Mammary epithelial cell (primary cell): ENCODE measurements around the gene UGT1A1.

Source experiments
- EZH2 ChIP-seq: IDR thresholded peaks from 2 replicates; pipeline ENCODE4 v1.6.1; 2012; ENCODE audit warnings: low read length, inconsistent platforms, borderline replicate concordance
- TF ChIP-seq, protein P1 (sequence below), 2 donors: IDR thresholded peaks in 1 of 2; conservative IDR thresholded peaks in 1 of 2; 2 replicates each; pipeline ENCODE4 v1.5.1; 2011 to 2012; ENCODE audit warnings: inconsistent platforms in 2 of 2, low read length in 2 of 2, mild to moderate bottlenecking in 2 of 2, control low read depth in 1 of 2, low read depth in 1 of 2; ENCODE audit not compliant: insufficient read depth in 1 of 2; ENCODE audit errors: extremely low read depth in 1 of 2

DNA sequence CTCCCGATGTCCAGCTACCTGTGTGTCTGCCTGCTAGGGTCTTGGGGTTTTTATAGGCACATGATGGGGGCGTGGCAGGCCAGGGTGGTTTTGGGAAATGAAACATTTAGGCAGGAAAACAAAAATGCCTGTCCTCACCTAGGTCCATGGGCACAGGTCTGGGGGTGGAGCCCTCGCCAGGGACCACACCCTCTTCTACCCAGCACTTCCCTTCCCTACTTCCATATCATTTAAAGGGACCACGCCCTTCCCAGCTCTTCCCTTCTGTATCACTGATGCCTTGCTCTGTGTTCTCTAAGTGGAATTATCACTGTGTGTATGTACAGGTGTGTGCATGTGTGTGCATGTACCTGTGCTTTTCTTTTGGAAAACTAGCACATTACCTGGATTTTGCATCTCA is 6.3 kb downstream of the UGT1A1 start:
- TF ChIP-seq, protein P1, sequence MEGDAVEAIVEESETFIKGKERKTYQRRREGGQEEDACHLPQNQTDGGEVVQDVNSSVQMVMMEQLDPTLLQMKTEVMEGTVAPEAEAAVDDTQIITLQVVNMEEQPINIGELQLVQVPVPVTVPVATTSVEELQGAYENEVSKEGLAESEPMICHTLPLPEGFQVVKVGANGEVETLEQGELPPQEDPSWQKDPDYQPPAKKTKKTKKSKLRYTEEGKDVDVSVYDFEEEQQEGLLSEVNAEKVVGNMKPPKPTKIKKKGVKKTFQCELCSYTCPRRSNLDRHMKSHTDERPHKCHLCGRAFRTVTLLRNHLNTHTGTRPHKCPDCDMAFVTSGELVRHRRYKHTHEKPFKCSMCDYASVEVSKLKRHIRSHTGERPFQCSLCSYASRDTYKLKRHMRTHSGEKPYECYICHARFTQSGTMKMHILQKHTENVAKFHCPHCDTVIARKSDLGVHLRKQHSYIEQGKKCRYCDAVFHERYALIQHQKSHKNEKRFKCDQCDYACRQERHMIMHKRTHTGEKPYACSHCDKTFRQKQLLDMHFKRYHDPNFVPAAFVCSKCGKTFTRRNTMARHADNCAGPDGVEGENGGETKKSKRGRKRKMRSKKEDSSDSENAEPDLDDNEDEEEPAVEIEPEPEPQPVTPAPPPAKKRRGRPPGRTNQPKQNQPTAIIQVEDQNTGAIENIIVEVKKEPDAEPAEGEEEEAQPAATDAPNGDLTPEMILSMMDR (conservative IDR thresholded peaks at IDR 0.05 in 1 of 2, IDR thresholded peaks at IDR 0.05 in 1 of 2; ENCODE audit: extremely low read depth in 1 of 2, insufficient read depth in 1 of 2, low read depth in 1 of 2, low read length in 2 of 2) = no peak
- TF ChIP-seq EZH2 = no peak
